Measurements from ENCODE around the gene IL17RD.

Gene IL17RD

DNA sequence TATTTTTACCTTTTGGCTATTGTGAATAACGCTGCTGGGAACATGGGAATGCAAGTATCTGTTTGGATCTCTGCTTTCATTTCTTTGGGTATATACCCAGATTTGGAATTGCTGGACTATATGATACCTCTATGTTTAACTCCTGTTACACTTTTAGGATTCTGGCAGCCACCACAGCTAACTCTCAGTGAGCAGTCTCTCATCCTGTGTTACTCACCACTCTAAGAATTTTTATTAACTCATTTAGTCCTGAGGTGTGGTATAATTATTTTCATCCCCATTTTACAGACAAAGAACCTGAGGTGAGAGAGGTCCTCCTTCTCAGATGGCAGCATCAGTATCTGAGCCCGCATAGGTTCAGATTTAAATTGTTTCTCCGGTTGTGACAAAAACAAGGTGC, 103.6 kb downstream of the IL17RD start:
- no peak overlapping the region for H3K27ac ChIP-seq (ENCODE audit: insufficient read depth in 1 of 2, low read depth in 1 of 2, low read length in 2 of 2, poor library complexity in 1 of 2, severe bottlenecking in 2 of 2)
- CTCF ChIA-PET: interaction anchor here (1.3 kb wide), 1 partner anchor 62 kb away, joined by 3 read pairs; no protein-coding TSS in a partner anchor
- 92% methylated on average over 2 of the region's 3 CpGs for WGBS (ENCODE audit: insufficient coverage)

DNA sequence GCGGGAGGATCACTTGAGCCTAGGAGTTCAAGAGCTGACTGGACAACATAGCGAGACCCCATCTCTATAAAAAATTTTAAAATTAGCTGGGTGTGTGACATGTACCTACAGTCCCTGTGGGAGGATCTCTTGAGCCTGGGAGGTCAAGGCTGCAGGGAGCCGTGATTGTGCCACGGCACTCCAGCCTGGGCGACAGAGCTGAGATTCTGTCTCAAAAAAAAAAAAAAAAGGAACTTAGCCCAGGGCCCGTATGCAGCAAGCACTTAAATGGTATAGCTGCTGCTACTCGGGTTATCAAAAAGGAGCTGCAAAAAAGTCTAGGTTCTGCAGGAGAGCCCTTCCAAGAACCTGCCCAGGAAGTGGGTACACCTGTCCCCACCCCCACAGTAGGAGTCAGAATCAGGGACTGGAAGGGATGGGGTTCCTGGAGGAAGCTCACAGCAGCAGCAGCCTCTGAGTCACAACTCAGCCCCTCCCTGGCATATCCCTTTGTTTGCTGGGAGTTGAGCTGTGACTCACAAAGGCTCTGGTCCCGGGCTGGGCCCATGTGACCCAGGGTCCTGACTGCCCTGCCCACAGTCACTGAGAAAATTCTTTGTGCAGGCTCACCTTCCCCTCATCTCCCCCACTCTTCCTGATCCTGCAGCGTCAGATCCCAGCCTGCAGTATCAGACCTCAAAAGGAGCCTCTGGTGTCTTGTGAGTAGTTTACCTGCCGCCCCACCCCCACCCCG, 104.9 kb downstream of the IL17RD start, which contains the start of gene SPATA12:
TSS of gene SPATA12 (plus strand) at position 576 of the 733 bp plus-strand sequence. CDS start 13,031 bp downstream, outside the sequence.
- no peaks in the 10 kb centered on the region for H3K36me3 ChIP-seq (ENCODE audit: control insufficient read depth in 4 of 4, insufficient read depth in 4 of 4, low read length in 3 of 4)
- H3K4me1 ChIP-seq (ENCODE audit: control extremely low read depth in 1 of 4, control insufficient read depth in 4 of 4, insufficient read depth in 4 of 4, low read length in 3 of 4): peaks cover 0 to 75% (median 52%) of the 10 kb centered on the region in 4 experiments
- H3K9me3 ChIP-seq (ENCODE audit: control extremely low read depth in 1 of 5, control insufficient read depth in 4 of 5, insufficient read depth in 2 of 5, low read depth in 1 of 5, low read length in 4 of 5): no peaks in the 10 kb centered on the region
- CTCF ChIA-PET: interaction anchor here (0.9 to 1.9 kb wide), 3 partner anchors 18 to 55 kb away, joined by 3 to 5 read pairs (median 4); no protein-coding TSS in a partner anchor
- WGBS (ENCODE audit: insufficient coverage): 25% methylated on average over 8 of the region's 11 CpGs
- DNase-seq: peak; percentile 76 to 93 (median 89)
- peak within 1 kb of the TSS in 1 of 7 experiments; percentile 26 for H3K4me3 ChIP-seq (ENCODE audit: control insufficient read depth in 1 of 7, extremely low read depth in 1 of 7, insufficient read depth in 4 of 7, low read depth in 2 of 7, low read length in 6 of 7)
- POLR2A ChIA-PET: interaction anchor here (0.6 to 0.8 kb wide), 2 partner anchors 12 to 979 kb away, joined by 3 to 6 read pairs; no protein-coding TSS in a partner anchor
- H3K27ac ChIP-seq (ENCODE audit: insufficient read depth in 1 of 2, low read depth in 1 of 2, low read length in 2 of 2, poor library complexity in 1 of 2, severe bottlenecking in 2 of 2): peak within 1 kb of the TSS in 1 of 2 experiments; percentile 43
- no peaks in the 10 kb centered on the region for H3K27me3 ChIP-seq (replicated peaks in 2 of 5; ENCODE audit: control insufficient read depth in 4 of 5, insufficient read depth in 5 of 5, low read length in 4 of 5)

More for the DNA sequence above, 103.6 kb downstream of the IL17RD start:
- H3K9me3 ChIP-seq (ENCODE audit: control extremely low read depth in 1 of 5, control insufficient read depth in 4 of 5, insufficient read depth in 2 of 5, low read depth in 1 of 5, low read length in 4 of 5): no peaks in the 10 kb centered on the region
- POLR2A ChIA-PET: no interaction called here
- no peak for DNase-seq
- no peaks in the 10 kb centered on the region for H3K27me3 ChIP-seq (replicated peaks in 2 of 5; ENCODE audit: control insufficient read depth in 4 of 5, insufficient read depth in 5 of 5, low read length in 4 of 5)
- no peaks in the 10 kb centered on the region for H3K36me3 ChIP-seq (ENCODE audit: control insufficient read depth in 4 of 4, insufficient read depth in 4 of 4, low read length in 3 of 4)
- no peak overlapping the region for H3K4me3 ChIP-seq (ENCODE audit: control insufficient read depth in 1 of 7, extremely low read depth in 1 of 7, insufficient read depth in 4 of 7, low read depth in 2 of 7, low read length in 6 of 7)
- peaks cover 0 to 65% (median 50%) of the 10 kb centered on the region in 4 experiments for H3K4me1 ChIP-seq (ENCODE audit: control extremely low read depth in 1 of 4, control insufficient read depth in 4 of 4, insufficient read depth in 4 of 4, low read length in 3 of 4)

DNA sequence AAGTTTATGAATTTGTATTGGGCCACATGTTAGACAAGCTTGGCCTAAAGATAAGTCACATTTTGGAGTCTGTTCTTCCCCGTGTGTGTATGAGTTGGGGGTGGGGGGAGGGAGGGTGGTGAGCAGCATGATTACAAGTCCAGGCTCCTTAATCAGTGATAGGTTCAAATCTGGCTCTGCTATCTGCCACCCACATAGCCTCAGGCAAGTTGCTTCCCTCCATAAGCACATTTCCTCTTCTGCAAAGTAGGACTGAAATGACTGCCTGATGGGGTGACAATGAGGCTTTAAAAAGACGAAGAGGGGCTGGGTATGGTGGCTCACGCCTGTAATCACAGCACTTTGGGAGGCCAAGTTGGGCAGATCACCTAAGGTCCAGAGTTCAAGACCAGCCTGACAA, 105.7 kb downstream of the IL17RD start:
- ChIA-PET CTCF (interaction anchor here (1.4 to 1.9 kb wide), 2 partner anchors 19 to 37 kb away, joined by 4 to 5 read pairs; no protein-coding TSS in a partner anchor), POLR2A (no interaction called here)
- H3K9me3 ChIP-seq (ENCODE audit: control extremely low read depth in 1 of 5, control insufficient read depth in 4 of 5, insufficient read depth in 2 of 5, low read depth in 1 of 5, low read length in 4 of 5): no peaks in the 10 kb centered on the region
- no peaks in the 10 kb centered on the region for H3K27me3 ChIP-seq (replicated peaks in 2 of 5; ENCODE audit: control insufficient read depth in 4 of 5, insufficient read depth in 5 of 5, low read length in 4 of 5)
- 33% methylated on average over 3 of the region's 3 CpGs for WGBS (ENCODE audit: insufficient coverage)
- no peak overlapping the region for H3K4me3 ChIP-seq (ENCODE audit: control insufficient read depth in 1 of 7, extremely low read depth in 1 of 7, insufficient read depth in 4 of 7, low read depth in 2 of 7, low read length in 6 of 7)
- no peak overlapping the region for H3K27ac ChIP-seq (ENCODE audit: insufficient read depth in 1 of 2, low read depth in 1 of 2, low read length in 2 of 2, poor library complexity in 1 of 2, severe bottlenecking in 2 of 2)
- peaks cover 0 to 68% (median 49%) of the 10 kb centered on the region in 4 experiments for H3K4me1 ChIP-seq (ENCODE audit: control extremely low read depth in 1 of 4, control insufficient read depth in 4 of 4, insufficient read depth in 4 of 4, low read length in 3 of 4)
- peak in 2 of 3 donors; percentile 78 to 87 for DNase-seq
- no peaks in the 10 kb centered on the region for H3K36me3 ChIP-seq (ENCODE audit: control insufficient read depth in 4 of 4, insufficient read depth in 4 of 4, low read length in 3 of 4)

GRCh38 chr3:57057351-57057750, 107.8 kb downstream of the IL17RD start:
- ChIA-PET CTCF (interaction anchor here (1.5 kb wide), 1 partner anchor 8 kb away, joined by 4 read pairs; no protein-coding TSS in a partner anchor), POLR2A (no interaction called here)
- Histone ChIP-seq H3K9me3 (ENCODE audit: control extremely low read depth in 1 of 5, control insufficient read depth in 4 of 5, insufficient read depth in 2 of 5, low read depth in 1 of 5, low read length in 4 of 5) (peaks cover 0 to 2% (median 0%) of the 10 kb centered on the region in 5 experiments), H3K4me3 (ENCODE audit: control insufficient read depth in 1 of 7, extremely low read depth in 1 of 7, insufficient read depth in 4 of 7, low read depth in 2 of 7, low read length in 6 of 7) (no peak overlapping the region), H3K27ac (ENCODE audit: insufficient read depth in 1 of 2, low read depth in 1 of 2, low read length in 2 of 2, poor library complexity in 1 of 2, severe bottlenecking in 2 of 2) (peak overlapping the region in 1 of 2 experiments; percentile 1), H3K4me1 (ENCODE audit: control extremely low read depth in 1 of 4, control insufficient read depth in 4 of 4, insufficient read depth in 4 of 4, low read length in 3 of 4) (peaks cover 0 to 48% (median 31%) of the 10 kb centered on the region in 4 experiments), H3K27me3 (replicated peaks in 2 of 5; ENCODE audit: control insufficient read depth in 4 of 5, insufficient read depth in 5 of 5, low read length in 4 of 5) (no peaks in the 10 kb centered on the region), H3K36me3 (ENCODE audit: control insufficient read depth in 4 of 4, insufficient read depth in 4 of 4, low read length in 3 of 4) (no peaks in the 10 kb centered on the region)
- peak in 2 of 3 donors; percentile 74 to 82 for DNase-seq
- 86% methylated on average over 1 of the region's 6 CpGs for WGBS (ENCODE audit: insufficient coverage)

DNA sequence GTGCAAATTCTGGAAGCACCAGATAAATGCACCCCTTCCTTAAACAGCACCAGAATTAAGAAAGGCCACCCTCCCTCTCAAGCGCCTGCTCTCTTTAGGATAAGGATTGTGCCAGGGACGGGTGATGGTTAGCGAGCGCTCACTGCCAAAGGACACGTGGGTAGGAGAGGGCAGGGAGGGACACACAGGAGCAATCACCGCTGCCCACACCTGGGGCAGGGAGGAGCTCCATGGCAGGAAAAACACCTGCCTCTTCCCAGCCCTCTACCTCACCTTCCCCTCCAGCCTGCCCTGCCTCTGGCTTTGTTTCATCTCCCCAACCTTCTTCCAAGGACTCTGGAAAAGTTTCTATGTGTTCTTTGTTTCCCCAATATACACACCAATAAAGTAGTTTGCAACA, 112.0 kb downstream of the IL17RD start:
- no peaks in the 10 kb centered on the region for H3K27me3 ChIP-seq (replicated peaks in 2 of 5; ENCODE audit: control insufficient read depth in 4 of 5, insufficient read depth in 5 of 5, low read length in 4 of 5)
- H3K4me3 ChIP-seq (ENCODE audit: control insufficient read depth in 1 of 7, extremely low read depth in 1 of 7, insufficient read depth in 4 of 7, low read depth in 2 of 7, low read length in 6 of 7): no peak overlapping the region
- 100% methylated on average over 3 of the region's 6 CpGs for WGBS (ENCODE audit: insufficient coverage)
- ChIA-PET CTCF (no interaction called here), POLR2A (no interaction called here)
- no peak for DNase-seq
- H3K36me3 ChIP-seq (ENCODE audit: control insufficient read depth in 4 of 4, insufficient read depth in 4 of 4, low read length in 3 of 4): no peaks in the 10 kb centered on the region
- H3K27ac ChIP-seq (ENCODE audit: insufficient read depth in 1 of 2, low read depth in 1 of 2, low read length in 2 of 2, poor library complexity in 1 of 2, severe bottlenecking in 2 of 2): no peak overlapping the region
- peaks cover 0 to 41% (median 19%) of the 10 kb centered on the region in 4 experiments for H3K4me1 ChIP-seq (ENCODE audit: control extremely low read depth in 1 of 4, control insufficient read depth in 4 of 4, insufficient read depth in 4 of 4, low read length in 3 of 4)
- peaks cover 0 to 2% (median 0%) of the 10 kb centered on the region in 5 experiments for H3K9me3 ChIP-seq (ENCODE audit: control extremely low read depth in 1 of 5, control insufficient read depth in 4 of 5, insufficient read depth in 2 of 5, low read depth in 1 of 5, low read length in 4 of 5)

GRCh38 chr3:57052662-57053061, 112.5 kb downstream of the IL17RD start:
- POLR2A ChIA-PET: no interaction called here
- peaks cover 0 to 2% (median 0%) of the 10 kb centered on the region in 5 experiments for H3K9me3 ChIP-seq (ENCODE audit: control extremely low read depth in 1 of 5, control insufficient read depth in 4 of 5, insufficient read depth in 2 of 5, low read depth in 1 of 5, low read length in 4 of 5)
- CTCF ChIA-PET: no interaction called here
- H3K27me3 ChIP-seq (replicated peaks in 2 of 5; ENCODE audit: control insufficient read depth in 4 of 5, insufficient read depth in 5 of 5, low read length in 4 of 5): no peaks in the 10 kb centered on the region
- H3K27ac ChIP-seq (ENCODE audit: insufficient read depth in 1 of 2, low read depth in 1 of 2, low read length in 2 of 2, poor library complexity in 1 of 2, severe bottlenecking in 2 of 2): no peak overlapping the region
- H3K4me1 ChIP-seq (ENCODE audit: control extremely low read depth in 1 of 4, control insufficient read depth in 4 of 4, insufficient read depth in 4 of 4, low read length in 3 of 4): peaks cover 0 to 41% (median 20%) of the 10 kb centered on the region in 4 experiments
- no peaks in the 10 kb centered on the region for H3K36me3 ChIP-seq (ENCODE audit: control insufficient read depth in 4 of 4, insufficient read depth in 4 of 4, low read length in 3 of 4)
- DNase-seq: no peak
- no peak overlapping the region for H3K4me3 ChIP-seq (ENCODE audit: control insufficient read depth in 1 of 7, extremely low read depth in 1 of 7, insufficient read depth in 4 of 7, low read depth in 2 of 7, low read length in 6 of 7)
- WGBS (ENCODE audit: insufficient coverage): 100% methylated on average over 5 of the region's 5 CpGs

DNA sequence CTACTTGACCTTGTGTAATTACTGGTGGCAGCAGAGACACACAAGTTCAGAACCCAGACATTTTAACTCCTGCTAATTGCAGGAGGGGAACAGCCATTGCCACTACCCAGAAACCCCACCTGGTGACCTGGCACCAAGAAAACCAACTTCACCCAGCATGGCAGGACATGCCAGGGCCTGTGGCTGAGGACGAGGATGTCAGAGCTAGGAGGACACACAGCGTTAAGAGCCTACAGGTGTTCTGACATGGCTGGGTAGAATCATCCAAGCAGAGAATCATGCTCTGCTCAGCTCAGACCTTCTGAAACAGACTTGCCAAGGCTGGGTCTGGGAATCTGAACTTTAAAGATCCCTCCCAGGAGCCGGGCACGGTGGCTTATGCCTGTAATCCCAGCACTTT, 116.4 kb downstream of the IL17RD start:
- Histone ChIP-seq H3K27ac (ENCODE audit: insufficient read depth in 1 of 2, low read depth in 1 of 2, low read length in 2 of 2, poor library complexity in 1 of 2, severe bottlenecking in 2 of 2) (no peak overlapping the region), H3K36me3 (ENCODE audit: control insufficient read depth in 4 of 4, insufficient read depth in 4 of 4, low read length in 3 of 4) (no peaks in the 10 kb centered on the region), H3K27me3 (replicated peaks in 2 of 5; ENCODE audit: control insufficient read depth in 4 of 5, insufficient read depth in 5 of 5, low read length in 4 of 5) (no peaks in the 10 kb centered on the region), H3K4me3 (ENCODE audit: control insufficient read depth in 1 of 7, extremely low read depth in 1 of 7, insufficient read depth in 4 of 7, low read depth in 2 of 7, low read length in 6 of 7) (peak overlapping the region in 1 of 7 experiments; percentile 18), H3K9me3 (ENCODE audit: control extremely low read depth in 1 of 5, control insufficient read depth in 4 of 5, insufficient read depth in 2 of 5, low read depth in 1 of 5, low read length in 4 of 5) (no peaks in the 10 kb centered on the region), H3K4me1 (ENCODE audit: control extremely low read depth in 1 of 4, control insufficient read depth in 4 of 4, insufficient read depth in 4 of 4, low read length in 3 of 4) (peaks cover 0 to 24% (median 10%) of the 10 kb centered on the region in 4 experiments)
- DNase-seq: no peak
- ChIA-PET CTCF (interaction anchor here (0.8 to 4.4 kb wide), 6 partner anchors 14 to 53 kb away, joined by 3 to 22 read pairs (median 4); no protein-coding TSS in a partner anchor), POLR2A (interaction anchor here (1.3 kb wide), 1 partner anchor 12 kb away, joined by 3 read pairs; the partner anchor contains the start of gene SPATA12)
- WGBS (ENCODE audit: insufficient coverage): 65% methylated on average over 4 of the region's 4 CpGs
